ENCODE data around the gene TMEM63A. TPM values are rescaled to one million over a fixed set of nuclear protein-coding genes. Genes with fewer than 3 reads are reported as not detected.
A peak's percentile ranks its signal among the peaks of the same experiment; 100 is the strongest.

The TMEM63A gene
- total RNA-seq, 4 donors from 2014 or later: 30.1 to 57.7 (median 41.6) TPM

GRCh38 chr1:225880636-225881035, 1.5 kb downstream of the TMEM63A start:
- Histone ChIP-seq H3K9me3 (no peaks in the 10 kb centered on the region), H3K27ac (peak overlapping the region in 1 of 3 donors; percentile 92), H3K36me3 (peaks cover 0 to 5% of the 10 kb centered on the region in 2 donors), H3K27me3 (no peaks in the 10 kb centered on the region), H3K4me1 (peaks cover 16 to 42% of the 10 kb centered on the region in 2 donors), H3K4me3 (replicated peaks in 1 of 3) (no peak overlapping the region)
- intact Hi-C loops (cut with DNase I): loop anchor here (10.0 kb wide), 1 partner anchor 66 kb away; the partner anchor contains the start of gene EPHX1
- no peak for TF ChIP-seq POLR2A (IDR thresholded peaks at IDR 0.05)
- TF ChIP-seq, protein P1, sequence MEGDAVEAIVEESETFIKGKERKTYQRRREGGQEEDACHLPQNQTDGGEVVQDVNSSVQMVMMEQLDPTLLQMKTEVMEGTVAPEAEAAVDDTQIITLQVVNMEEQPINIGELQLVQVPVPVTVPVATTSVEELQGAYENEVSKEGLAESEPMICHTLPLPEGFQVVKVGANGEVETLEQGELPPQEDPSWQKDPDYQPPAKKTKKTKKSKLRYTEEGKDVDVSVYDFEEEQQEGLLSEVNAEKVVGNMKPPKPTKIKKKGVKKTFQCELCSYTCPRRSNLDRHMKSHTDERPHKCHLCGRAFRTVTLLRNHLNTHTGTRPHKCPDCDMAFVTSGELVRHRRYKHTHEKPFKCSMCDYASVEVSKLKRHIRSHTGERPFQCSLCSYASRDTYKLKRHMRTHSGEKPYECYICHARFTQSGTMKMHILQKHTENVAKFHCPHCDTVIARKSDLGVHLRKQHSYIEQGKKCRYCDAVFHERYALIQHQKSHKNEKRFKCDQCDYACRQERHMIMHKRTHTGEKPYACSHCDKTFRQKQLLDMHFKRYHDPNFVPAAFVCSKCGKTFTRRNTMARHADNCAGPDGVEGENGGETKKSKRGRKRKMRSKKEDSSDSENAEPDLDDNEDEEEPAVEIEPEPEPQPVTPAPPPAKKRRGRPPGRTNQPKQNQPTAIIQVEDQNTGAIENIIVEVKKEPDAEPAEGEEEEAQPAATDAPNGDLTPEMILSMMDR (IDR thresholded peaks at IDR 0.05): no peak
- peak in 1 of 2 donors; percentile 26 for DNase-seq
- WGBS, 2 donors: 70 to 72% methylated on average over 5 of the region's 5 CpGs

DNA sequence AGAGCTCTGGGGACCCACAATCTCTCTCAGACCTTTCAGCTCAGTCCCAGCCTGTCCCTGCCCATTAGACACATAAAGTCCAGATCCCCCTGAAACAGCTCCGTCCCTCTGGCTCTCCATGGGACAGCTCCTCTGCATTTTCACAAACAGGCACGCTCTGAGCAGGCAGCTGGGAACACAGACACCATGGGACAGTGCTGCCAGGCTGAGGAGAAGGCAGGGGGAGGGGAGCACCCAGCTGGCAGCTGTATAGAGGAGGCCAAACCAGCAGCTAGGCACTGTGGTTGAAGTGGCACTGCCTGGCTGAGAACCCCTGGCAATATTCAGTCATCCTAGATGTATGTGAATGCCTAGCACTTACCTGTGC, 2.0 kb downstream of the TMEM63A start:
- Histone ChIP-seq H3K27ac (peak overlapping the region in 1 of 3 donors; percentile 92), H3K4me3 (replicated peaks in 1 of 3) (no peak overlapping the region), H3K27me3 (no peaks in the 10 kb centered on the region), H3K4me1 (peaks cover 16 to 42% of the 10 kb centered on the region in 2 donors), H3K36me3 (peaks cover 4 to 8% of the 10 kb centered on the region in 2 donors), H3K9me3 (no peaks in the 10 kb centered on the region)
- intact Hi-C loops (cut with DNase I): loop anchor here (10.0 kb wide), 1 partner anchor 65 kb away; the partner anchor contains the start of gene EPHX1
- peak; percentile 20 to 35 for DNase-seq
- 95 to 100% methylated on average over 1 to 2 of the region's 2 CpGs for WGBS, 2 donors
- TF ChIP-seq, protein P1 (IDR thresholded peaks at IDR 0.05): no peak
- no peak for TF ChIP-seq POLR2A (IDR thresholded peaks at IDR 0.05)

GRCh38 chr1:225879521-225880221, 2.5 kb downstream of the TMEM63A start:
- DNase-seq: no peak
- Histone ChIP-seq H3K36me3 (peaks cover 8% of the 10 kb centered on the region in 2 donors), H3K4me1 (peaks cover 16 to 42% of the 10 kb centered on the region in 2 donors), H3K9me3 (no peaks in the 10 kb centered on the region), H3K27ac (peak overlapping the region in 1 of 3 donors; percentile 36), H3K27me3 (no peaks in the 10 kb centered on the region), H3K4me3 (replicated peaks in 1 of 3) (no peak overlapping the region)
- 71 to 80% methylated on average over 8 of the region's 8 CpGs for WGBS, 2 donors
- TF ChIP-seq, protein P1 (IDR thresholded peaks at IDR 0.05): no peak
- TF ChIP-seq POLR2A (IDR thresholded peaks at IDR 0.05): no peak
- intact Hi-C loops (cut with DNase I): loop anchor here (10.0 kb wide), 1 partner anchor 65 kb away; the partner anchor contains the start of gene EPHX1

DNA sequence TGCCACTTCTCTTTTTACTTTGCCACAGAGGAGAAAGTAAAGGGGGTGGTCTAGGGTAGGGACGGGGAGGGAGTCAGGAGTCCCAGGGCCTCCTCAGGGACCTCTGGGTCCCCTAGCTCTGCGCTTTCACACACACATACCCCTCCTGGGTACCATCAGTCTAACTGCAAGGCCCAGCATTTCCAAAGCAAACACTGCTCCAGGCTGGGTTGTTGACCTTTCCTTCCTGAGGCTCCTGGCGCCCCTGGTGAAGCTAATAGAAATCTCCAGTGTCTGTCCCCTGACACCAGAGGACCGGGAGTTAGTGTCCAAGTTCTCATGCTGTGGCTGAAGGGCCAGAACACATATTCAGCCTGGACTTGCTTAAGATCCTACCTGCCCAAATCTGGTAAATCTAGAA, 3.9 kb downstream of the TMEM63A start:
- Histone ChIP-seq H3K4me1 (peaks cover 15 to 40% of the 10 kb centered on the region in 2 donors), H3K9me3 (no peaks in the 10 kb centered on the region), H3K4me3 (replicated peaks in 1 of 3) (no peak overlapping the region), H3K27me3 (no peaks in the 10 kb centered on the region), H3K36me3 (peaks cover 8 to 14% of the 10 kb centered on the region in 2 donors), H3K27ac (peak overlapping the region in 2 of 3 donors; percentile 4 to 9)
- TF ChIP-seq, protein P1 (IDR thresholded peaks at IDR 0.05): no peak
- no peak for TF ChIP-seq POLR2A (IDR thresholded peaks at IDR 0.05)
- DNase-seq: no peak
- WGBS, 2 donors: 84 to 89% methylated on average over 4 of the region's 4 CpGs
- intact Hi-C loops (cut with DNase I): no loop called here

DNA sequence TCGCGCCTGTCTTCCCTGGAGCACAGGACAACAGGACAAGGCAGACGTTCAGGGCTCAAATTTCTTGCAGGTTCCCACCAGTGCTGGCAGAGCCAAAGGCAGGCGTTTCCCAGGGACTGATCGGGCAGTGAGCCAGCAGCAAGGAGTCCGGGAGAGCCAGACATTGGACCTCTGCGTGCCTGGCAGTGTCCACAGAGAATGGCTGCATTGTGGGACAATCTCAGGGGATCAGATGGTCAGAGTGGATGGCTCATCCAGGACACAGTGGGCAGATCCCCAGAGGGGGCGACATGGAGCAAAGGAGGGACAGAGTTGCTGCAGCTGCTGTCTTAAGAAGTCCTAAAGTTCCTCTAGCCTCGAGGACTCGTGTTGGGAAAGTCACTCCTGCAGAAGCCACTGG, 4.6 kb downstream of the TMEM63A start:
- Histone ChIP-seq H3K27me3 (no peaks in the 10 kb centered on the region), H3K27ac (no peak overlapping the region), H3K9me3 (no peaks in the 10 kb centered on the region), H3K36me3 (peaks cover 8 to 19% of the 10 kb centered on the region in 2 donors), H3K4me1 (peaks cover 12 to 38% of the 10 kb centered on the region in 2 donors), H3K4me3 (replicated peaks in 1 of 3) (no peak overlapping the region)
- TF ChIP-seq POLR2A (IDR thresholded peaks at IDR 0.05): no peak
- TF ChIP-seq, protein P1 (IDR thresholded peaks at IDR 0.05): peak in 2 of 6 experiments; percentile 15 to 45
- 47 to 60% methylated on average over 2 to 9 of the region's 10 CpGs for WGBS, 2 donors
- peak; percentile 43 to 45 for DNase-seq
- intact Hi-C loops (cut with DNase I): no loop called here
